NCI-H526 treated with DMSO at 0.1 percent for 48 hours (cell line): ENCODE measurements around the gene RAMACL.
"Not testable (repeated sequence)": the region's sequence is repeated elsewhere in the genome, so short reads cannot be mapped to it uniquely, and the experiment has no call there.

Source experiments
- DNase-seq: peaks from one replicate; lab custom pipeline; 2025; lab: John Stamatoyannopoulos, UW

The RAMACL gene

DNA sequence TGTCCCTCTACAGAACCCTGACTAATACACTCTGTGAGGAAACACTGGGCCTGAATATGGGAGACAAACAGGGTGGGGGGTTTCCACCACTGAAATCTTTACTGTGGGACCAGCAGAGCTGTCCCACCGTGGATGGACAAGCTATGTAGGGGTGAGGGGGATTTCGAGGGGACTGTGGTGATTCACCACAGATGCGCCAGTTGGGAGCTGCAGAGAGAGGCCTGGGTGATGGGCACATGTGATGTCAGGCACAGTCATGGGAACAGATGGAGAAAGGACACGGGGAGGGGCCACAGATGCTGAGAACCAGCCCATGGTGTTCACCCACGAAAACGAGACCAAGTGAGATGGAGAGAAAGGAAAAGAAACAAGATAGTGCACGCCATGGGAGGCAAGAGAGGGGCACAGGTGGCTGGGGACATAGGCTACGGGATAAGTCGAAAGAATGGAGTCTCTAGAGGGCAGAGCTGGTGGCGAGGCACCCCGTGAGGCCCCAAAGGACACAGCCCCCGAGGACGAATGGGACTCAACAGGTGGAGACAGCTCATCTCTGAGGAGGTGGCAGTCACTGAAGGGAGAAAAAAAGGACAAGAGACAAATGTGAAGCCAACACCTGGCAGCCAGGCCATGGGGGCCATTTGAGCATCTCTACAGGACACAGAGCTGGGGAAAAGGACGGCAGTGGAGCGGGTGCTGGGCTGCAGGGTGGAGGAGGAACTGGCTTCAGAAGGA lies 10.5 kb upstream of the RAMACL start:
- DNase-seq = no peak

DNA sequence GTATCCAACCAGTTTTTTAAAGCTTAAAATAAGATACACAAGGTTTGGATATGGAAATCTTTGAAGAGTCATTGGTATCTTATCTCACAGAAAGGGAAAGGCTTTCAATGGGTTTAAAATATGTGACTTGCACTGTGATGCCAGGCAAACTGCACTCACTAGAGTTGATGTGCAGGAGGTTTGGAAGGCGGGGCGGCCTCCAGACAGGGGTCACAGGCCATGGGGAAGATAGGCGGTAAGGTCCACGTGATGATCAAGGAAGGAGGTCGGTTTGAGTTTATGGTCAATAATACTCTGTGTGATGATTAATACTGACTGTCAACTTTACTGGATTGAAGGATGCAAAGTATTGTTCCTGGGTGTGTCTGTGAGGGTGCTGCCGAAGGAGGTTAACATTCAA lies 9.5 kb upstream of the RAMACL start:
- no peak for DNase-seq

DNA sequence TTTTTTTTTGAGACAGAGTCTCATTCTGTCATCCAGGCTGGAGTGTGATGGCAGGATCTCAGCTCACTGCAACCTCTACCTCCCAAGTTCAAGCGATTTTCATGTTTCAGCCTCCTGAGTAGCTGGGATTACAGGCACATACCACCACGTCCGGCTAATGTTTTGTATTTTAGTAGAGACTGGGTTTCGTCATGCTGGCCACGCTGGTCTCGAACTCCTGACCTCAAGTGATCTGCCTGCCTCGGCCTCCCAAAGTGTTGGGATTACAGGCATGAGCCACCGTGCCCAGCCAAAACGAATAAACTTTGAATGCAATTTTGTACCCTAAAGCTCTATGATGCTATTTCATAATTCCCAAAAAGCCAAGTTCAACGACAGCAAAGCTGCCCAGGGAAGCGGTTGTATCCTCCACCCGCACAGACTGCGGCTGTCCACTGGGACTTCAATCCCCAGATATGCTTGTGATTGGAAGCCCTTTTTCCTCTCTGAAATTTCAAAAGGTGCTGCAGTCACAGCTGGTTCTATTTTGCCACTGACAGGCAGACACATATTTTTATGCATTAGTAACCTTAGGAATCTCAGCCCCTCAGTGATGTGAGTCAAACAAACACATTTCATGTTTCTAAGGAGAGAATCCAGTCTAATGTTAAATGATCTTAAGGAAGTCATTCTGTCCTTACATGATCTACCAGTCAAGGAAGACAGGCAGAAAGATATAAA lies 8.7 kb upstream of the RAMACL start:
- DNase-seq = no peak

DNA sequence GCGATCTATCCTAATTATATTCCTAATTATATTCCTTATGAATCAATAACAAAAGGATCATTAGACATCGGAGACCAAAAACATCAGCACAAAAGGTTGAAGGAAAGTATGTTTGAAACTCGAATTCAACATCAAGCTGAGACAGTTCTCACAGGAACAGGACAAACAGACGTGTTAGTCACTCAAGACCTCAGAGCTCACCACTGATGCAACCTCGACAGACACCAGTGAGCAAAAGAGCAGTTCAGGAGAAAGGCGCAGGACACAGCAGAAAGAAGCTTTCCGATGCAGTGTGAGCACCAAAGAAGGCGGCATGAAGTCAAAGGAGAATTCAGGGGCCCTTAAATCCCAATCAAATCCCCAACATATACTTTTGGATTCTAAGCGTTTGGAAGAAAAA lies 6.3 kb upstream of the RAMACL start:
- no peak for DNase-seq

DNA sequence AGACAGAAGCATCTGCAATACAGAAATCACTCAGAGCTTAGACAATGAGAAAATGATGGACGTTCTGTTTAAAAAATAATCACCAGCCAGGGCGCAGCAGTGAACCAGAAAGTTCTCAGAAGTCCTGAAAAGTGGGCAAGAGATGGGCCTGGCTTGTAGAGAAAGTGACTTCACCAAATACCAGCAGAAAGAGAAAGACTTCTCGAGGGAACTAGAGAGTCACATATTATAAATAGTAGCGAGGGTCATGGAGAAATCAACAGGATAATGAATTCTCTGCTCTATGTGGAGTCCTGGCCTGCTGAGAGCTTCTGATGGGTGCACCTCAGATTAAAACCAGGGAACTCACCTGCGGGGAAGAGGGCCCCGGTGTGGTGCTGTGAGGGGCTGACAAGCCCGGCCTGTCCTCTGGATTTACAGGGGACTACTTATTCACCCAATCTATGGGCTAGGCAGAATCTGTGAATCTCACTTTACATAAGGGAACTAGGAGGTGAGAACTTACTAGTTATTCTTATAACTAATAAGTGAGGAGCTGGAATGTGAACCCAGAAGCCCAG lies 5.6 kb upstream of the RAMACL start:
- DNase-seq = no peak

DNA sequence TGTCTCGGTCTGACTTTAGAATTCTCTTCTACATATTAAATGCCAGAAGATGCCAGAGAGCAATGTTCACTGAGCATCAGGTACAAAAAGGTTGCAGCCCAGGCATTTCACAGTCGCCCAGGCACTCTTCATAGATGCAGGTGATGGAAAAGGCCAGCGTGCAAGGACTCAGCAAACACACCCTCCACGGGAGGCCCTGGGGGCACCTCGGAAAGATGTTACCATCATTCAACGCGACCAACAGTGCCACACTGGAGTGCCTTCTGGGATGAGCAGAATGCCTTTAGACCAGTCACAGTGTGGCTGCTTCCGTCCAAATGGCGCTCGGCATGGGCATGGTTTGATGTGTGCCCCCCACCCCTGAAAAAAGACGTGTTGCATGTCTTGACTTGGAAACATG lies 4.5 kb upstream of the RAMACL start:
- no peak for DNase-seq

DNA sequence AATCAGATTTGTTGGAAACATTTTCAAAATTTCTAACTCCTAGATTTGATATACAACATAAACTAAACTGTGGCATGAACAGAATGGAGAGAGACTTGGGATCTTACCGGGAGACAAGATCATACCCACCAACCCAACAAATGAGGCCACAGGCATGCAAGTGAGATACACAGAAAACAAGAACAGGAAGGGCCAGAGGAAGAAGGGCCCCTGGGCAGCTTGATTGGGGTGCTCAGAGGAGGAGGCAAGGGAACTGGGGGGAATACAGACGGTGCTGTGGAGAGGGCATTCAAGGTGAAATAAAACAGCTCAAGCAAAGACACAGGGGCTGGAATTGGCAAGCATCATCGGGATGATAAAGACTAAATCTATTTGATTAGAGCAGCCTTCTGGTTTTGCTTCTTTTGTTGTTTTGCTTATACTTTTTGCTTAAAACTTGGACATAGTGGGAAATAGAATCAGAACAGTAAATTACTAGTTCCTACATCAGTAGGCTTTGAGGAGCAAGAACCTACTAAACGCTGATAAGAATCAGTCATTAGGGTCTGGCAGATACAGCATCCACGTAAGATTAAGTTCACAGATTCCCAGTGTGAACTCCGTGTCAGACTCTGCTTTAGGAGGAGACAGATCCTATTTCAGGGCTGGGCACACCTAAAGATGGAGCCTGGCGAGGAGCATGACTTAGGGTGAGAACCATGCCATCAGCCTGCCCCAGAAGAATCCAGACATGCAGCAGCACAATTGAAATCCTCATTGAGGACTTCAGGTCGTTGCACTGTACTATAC lies 3.5 kb upstream of the RAMACL start:
- no peak for DNase-seq

DNA sequence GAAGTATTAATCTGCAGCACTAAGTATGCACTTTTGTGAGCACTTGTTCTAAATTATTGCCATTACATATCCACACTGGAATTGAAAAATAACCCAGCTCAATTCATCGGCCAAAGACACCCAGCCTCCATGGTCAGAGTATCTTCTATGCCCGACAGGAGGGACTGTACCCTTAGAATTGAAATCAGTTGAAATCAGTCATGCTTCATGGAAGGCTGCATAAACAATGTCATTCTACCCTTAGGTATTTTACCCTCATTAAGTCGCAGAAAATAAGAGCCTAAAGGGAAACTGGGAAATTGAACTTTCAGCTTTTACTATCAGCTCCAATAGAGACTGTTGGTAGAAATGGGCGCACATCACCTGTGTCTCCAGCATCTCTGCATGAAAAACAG lies 2.9 kb upstream of the RAMACL start:
- DNase-seq = no peak

DNA sequence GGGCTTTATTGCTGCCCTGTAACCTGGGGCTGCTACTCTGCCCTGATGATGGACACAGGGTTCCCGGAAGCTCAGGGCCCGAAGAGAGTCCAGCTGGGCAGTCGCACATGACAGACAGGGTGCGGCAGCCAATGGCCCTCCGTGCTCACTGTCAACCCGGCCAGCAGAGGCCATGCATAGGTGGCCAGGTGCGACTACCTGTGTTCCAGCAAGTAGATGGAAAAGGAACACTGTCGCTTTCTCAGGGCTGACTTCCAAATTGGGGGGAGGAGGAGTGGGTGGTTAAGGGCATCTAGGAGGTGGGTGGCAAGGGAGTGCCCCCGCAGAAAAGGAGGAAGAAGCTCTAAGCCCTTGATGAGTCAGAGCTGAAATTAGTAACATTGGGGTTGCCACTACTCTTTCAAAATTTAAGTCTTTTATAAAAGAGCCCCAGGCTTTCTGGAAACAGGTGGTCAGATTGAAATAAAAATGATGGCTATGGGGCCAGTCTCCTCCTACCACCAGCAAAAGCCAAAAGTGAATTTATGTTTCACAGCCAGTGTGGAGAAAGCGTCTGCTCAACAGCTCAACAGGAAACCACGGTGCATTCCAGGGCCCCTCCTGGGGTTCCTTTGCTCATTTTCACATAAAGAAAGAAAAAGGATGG lies 2.3 kb upstream of the RAMACL start:
- DNase-seq = no peak

DNA sequence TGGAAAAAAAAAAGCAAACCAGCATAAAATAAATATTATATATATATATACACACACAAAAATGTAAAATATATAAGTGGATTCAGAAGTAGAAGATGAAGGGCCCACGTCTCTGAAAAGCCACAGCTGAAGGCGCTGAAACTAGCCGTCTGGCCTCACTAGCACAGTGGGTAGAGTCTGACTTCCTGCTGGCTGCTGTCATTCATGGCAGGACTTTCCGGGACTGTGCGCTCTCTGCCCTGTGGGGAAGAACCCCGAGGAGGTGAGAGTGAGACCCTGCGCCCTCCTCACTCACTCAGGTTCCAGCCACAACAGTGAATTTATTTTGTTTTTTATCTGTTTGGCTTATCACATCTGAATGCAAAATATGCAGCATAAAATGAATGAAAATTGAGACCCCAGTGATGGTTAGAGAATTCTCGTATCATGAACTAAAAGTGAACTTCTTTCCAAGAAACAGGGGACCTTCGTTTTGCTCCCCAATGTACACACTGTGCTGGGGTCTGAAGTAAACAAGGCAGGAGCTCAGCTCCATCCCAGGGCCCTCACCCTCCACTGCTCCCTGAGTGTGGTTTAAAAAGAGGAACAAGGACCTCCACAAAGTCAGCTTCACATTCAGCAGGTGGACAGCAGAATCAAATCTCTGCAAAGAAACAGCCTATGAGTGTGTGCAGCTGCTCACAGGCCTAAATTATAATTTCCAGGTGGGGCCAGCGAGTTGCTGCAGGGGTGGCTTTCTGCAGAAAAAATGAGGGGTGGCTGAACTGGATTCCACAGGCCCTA lies 1.3 kb upstream of the RAMACL start:
- DNase-seq = no peak

DNA sequence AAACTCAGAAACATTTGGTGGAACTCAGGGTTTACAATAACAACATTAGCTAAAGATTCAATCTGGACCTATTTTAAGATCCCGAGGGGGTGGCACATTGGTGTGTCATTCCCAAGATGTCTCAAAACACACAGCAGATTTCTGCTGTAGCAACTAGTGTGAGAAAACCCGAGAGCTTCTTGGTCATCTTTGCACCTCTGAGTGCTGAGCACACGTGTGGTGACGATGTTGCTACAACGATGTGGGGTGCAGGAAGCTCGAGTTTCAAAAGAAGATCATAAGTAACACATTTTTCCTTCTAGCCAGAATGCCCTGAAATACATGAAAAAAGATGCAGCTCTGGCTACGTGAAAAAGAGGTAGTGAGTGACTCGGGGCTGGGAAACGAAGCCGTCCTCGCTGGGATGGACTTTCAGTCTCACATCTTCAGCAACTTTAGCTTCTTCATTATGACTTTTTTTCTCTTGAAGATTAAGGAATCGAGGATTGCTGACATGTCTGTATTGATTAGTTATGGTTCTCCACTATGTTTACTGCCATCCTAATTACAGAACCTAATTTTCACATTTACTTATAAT lies 1.5 kb downstream of the RAMACL start:
- no peak for DNase-seq

DNA sequence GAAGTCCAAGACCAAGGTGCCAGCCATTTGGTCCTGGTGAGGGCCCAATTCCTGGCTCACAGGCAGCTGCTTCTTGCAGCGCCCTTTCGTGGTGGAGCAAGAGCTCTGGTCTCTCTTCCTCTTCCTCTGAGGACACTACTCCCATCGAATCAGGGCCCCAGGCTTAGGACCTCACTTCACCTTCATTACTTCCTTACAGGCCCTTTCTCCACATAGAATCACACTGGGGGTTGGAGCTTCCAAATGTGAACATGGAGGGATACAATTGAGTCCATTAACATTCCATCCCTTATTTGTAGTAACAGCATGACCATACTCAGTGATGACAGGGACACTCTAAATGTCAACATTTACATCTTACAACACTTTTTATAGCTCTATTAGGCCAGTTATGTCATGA lies 2.3 kb downstream of the RAMACL start:
- DNase-seq = no peak

DNA sequence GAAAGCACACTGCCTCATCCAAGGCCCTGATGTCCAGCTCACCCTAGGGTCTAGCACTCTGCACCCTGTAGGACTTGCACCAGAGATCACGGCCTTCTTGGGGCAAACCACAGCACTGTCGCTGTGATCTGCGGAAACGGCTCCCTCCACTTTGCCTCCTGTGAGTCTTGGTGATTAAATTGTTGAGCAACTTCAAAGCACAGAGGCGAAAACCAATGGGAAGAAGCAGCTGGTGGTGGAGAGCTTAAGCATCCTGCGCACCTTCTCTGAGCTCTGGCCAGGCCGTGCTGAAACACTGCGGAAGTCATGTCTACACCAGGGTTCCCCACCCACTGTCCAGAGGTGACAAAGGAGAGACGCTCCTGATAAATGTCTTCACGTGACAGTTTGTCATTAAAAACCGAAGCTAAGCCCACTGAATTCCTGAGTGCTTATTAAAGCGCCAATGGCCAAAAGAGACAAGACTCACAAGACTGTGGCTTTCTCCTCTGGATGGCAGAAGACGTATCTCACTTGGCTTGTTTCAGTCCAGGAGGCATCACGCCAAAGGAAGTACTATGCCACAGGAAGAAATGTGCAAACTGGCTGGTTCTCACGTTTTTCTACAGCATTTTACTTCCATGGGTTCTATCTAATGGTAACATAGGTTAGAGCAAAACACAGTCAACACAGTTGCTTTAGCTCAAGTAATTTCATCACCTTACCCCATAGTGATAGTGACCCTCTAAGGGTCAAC lies 3.1 kb downstream of the RAMACL start:
- no peak for DNase-seq

DNA sequence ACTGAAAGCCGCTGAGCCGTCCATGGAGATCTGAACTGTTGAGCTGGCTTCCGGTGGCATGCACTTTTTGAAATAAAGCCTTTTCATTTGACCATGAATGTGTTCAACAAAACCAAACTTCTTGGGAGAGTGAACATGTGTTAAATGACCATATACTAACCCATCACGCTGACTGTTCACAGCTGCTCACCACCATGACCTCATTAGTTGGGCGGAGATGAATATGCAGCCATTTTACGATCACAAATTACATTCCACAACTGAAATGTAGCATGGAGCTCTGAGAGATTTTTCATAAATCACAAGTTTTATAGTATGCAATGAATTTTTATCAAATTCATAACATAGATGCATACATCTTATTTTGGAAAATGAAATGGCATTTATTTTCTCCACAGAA lies 4.2 kb downstream of the RAMACL start:
- DNase-seq = no peak

DNA sequence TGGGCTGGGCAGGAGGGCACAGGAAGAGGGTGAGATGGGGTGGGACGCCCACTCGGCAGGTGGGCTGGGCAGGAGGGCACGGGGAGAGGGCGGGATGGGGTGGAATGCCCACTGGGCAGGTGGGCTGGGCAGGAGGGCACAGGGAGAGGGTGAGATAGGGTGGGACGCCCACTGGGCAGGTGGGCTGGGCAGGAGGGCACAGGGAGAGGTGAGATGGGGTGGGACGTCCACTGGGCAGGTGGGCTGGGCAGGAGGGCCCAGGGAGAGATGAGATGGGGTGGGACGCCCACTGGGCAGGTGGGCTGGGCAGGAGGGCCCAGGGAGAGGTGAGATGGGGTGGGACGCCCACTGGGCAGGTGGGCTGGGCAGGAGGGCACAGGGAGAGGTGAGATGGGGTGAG lies 4.7 kb downstream of the RAMACL start:
- DNase-seq = not testable (repeated sequence)

DNA sequence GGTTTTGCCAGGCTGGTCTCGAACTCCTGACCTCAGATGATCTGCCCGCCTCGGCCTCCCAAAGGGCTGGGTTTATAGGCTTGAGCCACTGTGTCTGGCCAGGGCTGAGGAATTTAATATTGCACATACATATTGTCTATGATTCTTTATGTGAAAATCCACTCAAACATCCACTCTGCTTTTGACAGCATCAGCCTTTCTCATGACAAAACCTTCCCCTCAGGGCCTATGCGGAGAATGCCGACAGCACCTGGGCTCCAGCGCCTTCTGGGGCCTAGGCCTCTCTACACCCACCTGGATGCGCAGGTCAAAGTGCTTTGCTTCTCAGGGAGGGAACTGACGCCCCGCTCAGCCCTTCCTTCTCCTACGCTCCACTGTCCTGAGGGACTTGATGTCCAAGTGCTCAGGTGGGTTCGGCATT lies 5.4 kb downstream of the RAMACL start:
- DNase-seq = no peak

DNA sequence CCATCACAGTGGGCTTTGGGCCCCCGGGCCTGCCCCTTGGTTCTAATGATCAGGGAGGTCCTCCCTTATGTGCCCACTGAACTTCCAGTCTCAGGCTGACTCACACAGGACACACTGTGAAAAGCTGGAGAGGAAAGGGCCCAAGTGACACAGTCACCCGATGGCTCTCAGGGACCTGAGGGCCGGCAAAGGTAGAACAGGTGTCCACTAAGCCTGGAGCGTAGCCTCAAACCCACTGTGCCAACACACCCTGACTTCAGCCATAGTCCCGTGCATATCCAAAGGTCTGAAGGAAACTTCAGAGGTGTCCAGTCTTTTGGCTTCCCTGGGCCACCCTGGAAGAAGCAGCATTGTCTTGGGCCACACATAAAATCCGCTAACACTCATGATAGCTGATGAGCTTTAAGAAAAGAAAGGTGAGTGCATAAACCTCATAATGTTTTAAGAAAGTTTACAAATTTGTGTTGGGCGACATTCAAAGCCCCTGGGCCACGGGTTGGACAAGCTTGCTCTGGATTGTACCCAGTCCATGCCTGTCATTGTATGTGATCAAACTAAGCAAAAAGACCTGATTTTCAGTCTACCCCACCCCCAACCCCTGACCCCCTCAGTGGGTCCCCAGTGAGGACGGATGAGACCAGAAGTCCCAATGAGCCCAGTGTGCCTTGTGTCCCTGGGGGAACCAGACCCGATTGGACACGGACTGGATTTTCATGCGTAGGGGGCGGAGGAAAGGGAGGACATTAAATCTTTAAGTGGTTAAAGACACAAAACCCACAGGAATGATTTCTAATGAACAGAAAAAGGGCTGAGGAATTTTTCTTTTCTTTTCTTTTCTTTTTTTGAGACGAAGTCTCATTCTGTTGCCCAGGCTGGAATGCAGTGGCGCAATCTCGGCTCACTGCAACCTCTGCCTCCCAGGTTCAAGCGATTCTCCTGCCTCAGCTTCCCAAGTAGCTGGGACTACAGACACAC lies 6.1 kb downstream of the RAMACL start:
- DNase-seq = no peak

DNA sequence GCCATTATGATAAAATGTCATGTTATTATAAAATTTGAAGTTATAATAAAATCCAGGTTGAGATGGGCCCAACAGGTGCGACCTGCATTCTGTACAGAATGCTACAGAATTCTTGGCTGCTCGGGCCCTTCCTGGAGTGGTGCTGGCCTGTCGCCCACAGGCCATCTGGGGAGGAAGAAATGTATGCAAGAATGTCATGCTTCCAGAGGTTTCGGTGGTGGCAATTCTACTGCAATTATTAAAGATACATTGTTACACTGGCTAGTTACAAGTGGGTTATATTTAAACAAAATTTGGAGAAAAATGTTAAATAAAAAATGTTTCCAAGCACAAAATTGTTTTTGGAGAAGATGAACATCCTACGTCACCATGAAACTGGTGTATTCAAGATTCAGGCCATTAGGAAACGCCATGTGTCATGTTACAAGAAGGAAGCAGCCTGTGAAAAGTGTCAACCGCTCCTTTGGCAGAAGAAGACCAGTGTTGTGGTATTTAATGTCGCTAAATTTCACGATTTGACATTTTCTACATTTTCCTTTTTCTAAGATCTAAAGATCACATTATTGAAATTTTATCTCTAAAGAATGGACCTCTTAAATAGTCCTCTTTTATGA lies 7.1 kb downstream of the RAMACL start:
- DNase-seq = no peak
